IMR-90 (cell line): Measurements from ENCODE around the gene FAT1. TPM values are rescaled to one million over a fixed set of nuclear protein-coding genes. Genes with fewer than 3 reads are reported as not detected.
A peak's percentile ranks its signal among the peaks of the same experiment; 100 is the strongest.

Source experiments
- ATAC-seq: fragments of 200-7000 bp; cut with Tn5 transposase; 2 replicates; pipeline ENCODE4 v1.9.1; 2020; ENCODE audit warnings: low read depth, mild to moderate bottlenecking, moderate library complexity
- BruUV-seq: library from RNA; stranded (reverse); fragments of 400-500 nt; replicated peaks from 2 replicates; lab custom pipeline; 2021; lab: Mats Ljungman, UMichigan
- CTCF ChIA-PET: fragments of 300-600 bp; formaldehyde crosslinking; extraction: SDS; loops from one replicate; lab custom pipeline; 2021; ENCODE audit warnings: antibody characterized with exemption; lab: Yijun Ruan, JAX
- POLR2A ChIA-PET: fragments of 300-600 bp; sonication (Branson Sonifier 250); formaldehyde crosslinking; loops from one replicate; lab custom pipeline; 2022; ENCODE audit warnings: antibody characterized with exemption; ENCODE audit not compliant: unreplicated experiment; lab: Charles Lee
- DNase-seq: peaks from one replicate; pipeline ENCODE4 v3.0.0; 2013
- H2AFZ ChIP-seq: replicated peaks from 2 replicates; pipeline ENCODE3; 2013; ENCODE audit warnings: low read length, mild to moderate bottlenecking; ENCODE audit not compliant: poor library complexity
- H2AK5ac ChIP-seq: 2 replicates; pipeline ENCODE4 v1.6.1; 2013; ENCODE audit warnings: low read depth, low read length, inconsistent platforms
- H2AK9ac ChIP-seq: replicated peaks from 2 replicates; pipeline ENCODE3; 2013; ENCODE audit warnings: mild to moderate bottlenecking, low read depth, low read length, moderate library complexity; ENCODE audit not compliant: poor library complexity
- H2BK120ac ChIP-seq: 2 replicates; pipeline ENCODE4 v1.6.1; 2013; ENCODE audit warnings: low read depth, low read length, inconsistent platforms
- H2BK15ac ChIP-seq: 3 replicates; pipeline ENCODE4 v1.6.1; 2013; ENCODE audit warnings: low read depth, low read length, inconsistent platforms
- H2BK20ac ChIP-seq: 2 replicates; pipeline ENCODE4 v1.6.1; 2013; ENCODE audit warnings: low read depth, mild to moderate bottlenecking, inconsistent platforms, low read length, moderate library complexity
- H2BK5ac ChIP-seq: 2 replicates; pipeline ENCODE4 v1.6.1; 2013; ENCODE audit warnings: mild to moderate bottlenecking, low read depth, low read length, inconsistent platforms; ENCODE audit not compliant: poor library complexity, severe bottlenecking
- H3K14ac ChIP-seq: replicated peaks from 2 replicates; pipeline ENCODE4 v1.6.1; 2013; ENCODE audit warnings: low read depth, low read length, inconsistent platforms
- H3K18ac ChIP-seq: 2 replicates; pipeline ENCODE4 v1.6.1; 2013; ENCODE audit warnings: low read depth, low read length, control low read depth
- H3K23ac ChIP-seq: 2 replicates; pipeline ENCODE4 v1.6.1; 2013; ENCODE audit warnings: low read depth, low read length, inconsistent platforms
- H3K27ac ChIP-seq: 2 replicates; pipeline ENCODE4 v1.5.1; 2013; ENCODE audit warnings: mild to moderate bottlenecking, control low read depth, low read length; ENCODE audit not compliant: insufficient read depth
- H3K27me3 ChIP-seq: 2 replicates; pipeline ENCODE4 v1.6.1; 2013; ENCODE audit warnings: low read length; ENCODE audit not compliant: control insufficient read depth, insufficient read depth
- H3K36me3 ChIP-seq: 2 replicates; pipeline ENCODE4 v1.6.1; 2013; ENCODE audit warnings: low read length, mixed read lengths; ENCODE audit not compliant: control insufficient read depth, insufficient read depth
- H3K4ac ChIP-seq: 2 replicates; pipeline ENCODE4 v1.6.1; 2013; ENCODE audit warnings: low read depth, low read length, inconsistent platforms
- H3K4me1 ChIP-seq: 2 replicates; pipeline ENCODE4 v1.6.1; 2013; ENCODE audit warnings: low read length, mixed read lengths; ENCODE audit not compliant: control insufficient read depth, insufficient read depth
- H3K4me2 ChIP-seq: 2 replicates; pipeline ENCODE4 v1.6.1; 2013; ENCODE audit warnings: low read depth, mild to moderate bottlenecking, control low read depth, low read length, moderate library complexity
- H3K4me3 ChIP-seq: 2 replicates; pipeline ENCODE4 v1.5.1; 2013; ENCODE audit warnings: low read depth, mild to moderate bottlenecking, control low read depth, low read length, moderate library complexity; ENCODE audit not compliant: insufficient read depth
- H3K56ac ChIP-seq: 2 replicates; pipeline ENCODE4 v1.6.1; 2013; ENCODE audit warnings: low read length, inconsistent platforms; ENCODE audit not compliant: insufficient read depth; ENCODE audit errors: extremely low read depth
- H3K79me1 ChIP-seq, 2 experiments: 2 replicates each; pipeline ENCODE4 v1.6.1; 2013; ENCODE audit warnings: low read length in 2 of 2, inconsistent platforms in 1 of 2, low read depth in 1 of 2
- H3K9ac ChIP-seq: 2 replicates; pipeline ENCODE4 v1.6.1; 2013; ENCODE audit warnings: low read depth, low read length, control low read depth
- H3K9me1 ChIP-seq: 2 replicates; pipeline ENCODE4 v1.6.1; 2013; ENCODE audit warnings: low read length, inconsistent platforms; ENCODE audit not compliant: insufficient read depth
- H3K9me3 ChIP-seq: 2 replicates; pipeline ENCODE4 v1.6.1; 2013; ENCODE audit warnings: low read length; ENCODE audit not compliant: control insufficient read depth, insufficient read depth
- H4K20me1 ChIP-seq: 2 replicates; pipeline ENCODE4 v1.6.1; 2013; ENCODE audit warnings: low read length, inconsistent platforms; ENCODE audit not compliant: insufficient read depth
- H4K5ac ChIP-seq: 2 replicates; pipeline ENCODE4 v1.6.1; 2013; ENCODE audit warnings: mild to moderate bottlenecking, low read depth, low read length, control low read depth
- H4K8ac ChIP-seq, 2 experiments: 2 replicates each; pipeline ENCODE4 v1.6.1; 2013; ENCODE audit warnings: low read depth in 2 of 2, low read length in 2 of 2, control low read depth in 1 of 2, inconsistent platforms in 1 of 2
- H4K91ac ChIP-seq: 2 replicates; pipeline ENCODE4 v1.6.1; 2013; ENCODE audit warnings: low read depth, low read length, inconsistent platforms; ENCODE audit not compliant: insufficient read depth
- BHLHE40 ChIP-seq: fragments of 150-350 bp; IDR thresholded peaks from 2 replicates; pipeline ENCODE4 v1.6.1; 2016; ENCODE audit warnings: mild to moderate bottlenecking, low read depth, low read length
- CEBPB ChIP-seq: IDR thresholded peaks from 2 replicates; pipeline ENCODE4 v1.6.1; 2012; ENCODE audit warnings: low read depth, low read length, improper control_type of control experiment
- CTCF ChIP-seq: conservative IDR thresholded peaks from 2 replicates; pipeline ENCODE4 v1.5.1; 2012; ENCODE audit warnings: mild to moderate bottlenecking, low read depth, low read length, improper control_type of control experiment
- MXI1 ChIP-seq: IDR thresholded peaks from 2 replicates; pipeline ENCODE4 v1.6.1; 2012; ENCODE audit warnings: low read depth, mild to moderate bottlenecking, low read length, moderate library complexity, borderline replicate concordance
- RAD21 ChIP-seq: IDR thresholded peaks from 2 replicates; pipeline ENCODE4 v1.6.1; 2012; ENCODE audit warnings: low read length, improper control_type of control experiment
- RCOR1 ChIP-seq: IDR thresholded peaks from 2 replicates; pipeline ENCODE4 v1.6.1; 2012; ENCODE audit warnings: mild to moderate bottlenecking, low read length, improper control_type of control experiment; ENCODE audit not compliant: insufficient replicate concordance
- SMC3 ChIP-seq: fragments of 150-350 bp; IDR thresholded peaks from 2 replicates; pipeline ENCODE4 v1.6.1; 2016; ENCODE audit warnings: low read depth, mild to moderate bottlenecking, antibody characterized with exemption, low read length, moderate library complexity
- WGBS, 2 experiments: methylation state at CpG; one replicate each; pipeline versions ENCODE4 v1.1.5 to v1.1.7; 2013; ENCODE audit warnings: missing lambda C conversion rate in 2 of 2; ENCODE audit not compliant: insufficient read length in 1 of 2; ENCODE audit errors: extremely low coverage in 2 of 2; 5-methylcytosine and 5-hydroxymethylcytosine counted together
- dilution Hi-C: fragments of 300-500 bp; cut with HindIII; formaldehyde crosslinking; loops from one replicate; pipeline ENCODE4 v1.14.3; 2018; ENCODE audit warnings: low sequenced_read_pairs; ENCODE audit not compliant: unreplicated experiment
- in situ Hi-C: fragments of 300-500 bp; cut with MboI; formaldehyde crosslinking; loops from 3 replicates; pipeline ENCODE4 v1.14.3; 2019; ENCODE audit warnings: low sequenced_read_pairs, inconsistent platforms, mixed read lengths
- intact Hi-C: fragments of 100-400 bp; cut with micrococcal nuclease; formaldehyde crosslinking; loops from 2 replicates; pipeline ENCODE4 v1.10.0; 2022
- polyA plus RNA-seq, 3 experiments: library from polyadenylated mRNA; depleted of rRNA; stranded (reverse); fragments of >200 nt; gene quantifications; 2 replicates each; pipeline ENCODE4 v1.2.3, GENCODE V29; 2012; ENCODE audit warnings: low replicate concordance in 1 of 3
- total RNA-seq: library from RNA; depleted of rRNA; stranded (reverse); fragments of >200 nt; gene quantifications from 2 replicates; pipeline ENCODE4 v1.2.3, GENCODE V29; 2012

FAT1 gene
- total and polyA plus RNA-seq, 2 of the 4 experiments (the other 2 are of a cell fraction) = 156 to 519 TPM

GRCh38 chr4:186587416-186588018 lies 136.1 kb downstream of the FAT1 start:
- in situ Hi-C loops (loop anchor here (10.0 kb wide), 1 partner anchor 293 kb away; no protein-coding TSS in a partner anchor), dilution Hi-C loops (no loop called here), intact Hi-C loops (loop anchor here (1.0 to 5.0 kb wide), 3 partner anchors 100 to 290 kb away; no protein-coding TSS in a partner anchor)
- no peak overlapping the region for H2BK5ac ChIP-seq
- no peak overlapping the region for H2BK20ac ChIP-seq
- H4K5ac ChIP-seq = no peak overlapping the region
- no peak overlapping the region for H3K9ac ChIP-seq
- H3K4me3 ChIP-seq = no peak overlapping the region
- CTCF ChIA-PET = interaction anchor here (0.5 to 1.5 kb wide), 5 partner anchors 14 to 244 kb away, joined by 3 to 6 read pairs (median 4); no protein-coding TSS in a partner anchor
- no peaks in the 10 kb centered on the region for H3K9me3 ChIP-seq
- peaks cover 33 to 53% of the 10 kb centered on the region in 2 experiments for H3K79me1 ChIP-seq
- peaks cover 9% of the 10 kb centered on the region; the same call in 1 of the 2 replicates for H3K9me1 ChIP-seq
- H4K8ac ChIP-seq = no peak overlapping the region
- peak; percentile 65 for DNase-seq
- H3K4me2 ChIP-seq = no peak overlapping the region
- H3K4ac ChIP-seq = no peak overlapping the region
- H2AK9ac ChIP-seq = no peak overlapping the region
- H3K56ac ChIP-seq = no peak overlapping the region
- H3K36me3 ChIP-seq = peaks cover 55% of the 10 kb centered on the region
- peak; percentile 58 for ATAC-seq
- WGBS, 2 experiments = no CpG with 5 or more reads among the region's 4 CpGs
- H2AFZ ChIP-seq = no peak overlapping the region
- no peak overlapping the region for H4K91ac ChIP-seq
- no peak overlapping the region for H3K27ac ChIP-seq
- H3K18ac ChIP-seq = no peak overlapping the region
- no peaks in the 10 kb centered on the region for H3K27me3 ChIP-seq
- H2BK15ac ChIP-seq = no peak overlapping the region
- H3K4me1 ChIP-seq = peaks cover 3% of the 10 kb centered on the region; the same call in 1 of the 2 replicates
- H3K14ac ChIP-seq = no peak overlapping the region
- no peak overlapping the region for H2BK120ac ChIP-seq
- BruUV-seq = no TSS peak
- POLR2A ChIA-PET = no interaction called here
- H2AK5ac ChIP-seq = no peak overlapping the region
- no peak overlapping the region for H3K23ac ChIP-seq
- peaks cover 63% of the 10 kb centered on the region for H4K20me1 ChIP-seq
- peak; percentile 80 for TF ChIP-seq CTCF
- no peak for TF ChIP-seq MXI1
- TF ChIP-seq RAD21 = peak; percentile 68
- no peak for TF ChIP-seq BHLHE40
- TF ChIP-seq RCOR1 = no peak
- no peak for TF ChIP-seq CEBPB
- peak; percentile 75 for TF ChIP-seq SMC3
